DMS114 treated with DMSO at 0.1 percent for 48 hours (cell line): ENCODE data around the gene LTBR.
"Not testable (repeated sequence)": the region's sequence is repeated elsewhere in the genome, so short reads cannot be mapped to it uniquely, and the experiment has no call there.

Experiments
- DNase-seq: peaks from one replicate; lab custom pipeline; 2025; ENCODE audit not compliant: unreplicated experiment; lab: John Stamatoyannopoulos, UW

The LTBR gene

DNA sequence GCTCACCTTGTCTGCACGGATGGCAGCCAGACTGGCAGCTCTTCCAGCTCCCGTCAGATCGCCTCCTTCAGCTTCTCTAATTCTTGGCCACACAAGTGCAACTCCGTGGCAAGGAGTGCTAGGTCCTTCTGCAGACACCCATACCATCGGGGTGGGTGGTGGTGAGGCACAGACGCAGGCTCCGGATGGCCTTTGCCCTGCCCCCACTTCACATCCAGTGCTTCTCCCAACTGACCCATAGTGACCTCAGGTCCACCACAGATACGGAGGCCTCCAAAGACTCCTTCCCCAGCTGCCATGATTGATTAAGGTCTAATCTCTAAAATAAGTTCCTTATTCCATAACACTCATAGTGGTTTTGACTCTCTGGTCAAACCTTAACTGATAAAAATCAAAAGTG is 40.9 kb downstream of the LTBR start:
- DNase-seq = no peak

DNA sequence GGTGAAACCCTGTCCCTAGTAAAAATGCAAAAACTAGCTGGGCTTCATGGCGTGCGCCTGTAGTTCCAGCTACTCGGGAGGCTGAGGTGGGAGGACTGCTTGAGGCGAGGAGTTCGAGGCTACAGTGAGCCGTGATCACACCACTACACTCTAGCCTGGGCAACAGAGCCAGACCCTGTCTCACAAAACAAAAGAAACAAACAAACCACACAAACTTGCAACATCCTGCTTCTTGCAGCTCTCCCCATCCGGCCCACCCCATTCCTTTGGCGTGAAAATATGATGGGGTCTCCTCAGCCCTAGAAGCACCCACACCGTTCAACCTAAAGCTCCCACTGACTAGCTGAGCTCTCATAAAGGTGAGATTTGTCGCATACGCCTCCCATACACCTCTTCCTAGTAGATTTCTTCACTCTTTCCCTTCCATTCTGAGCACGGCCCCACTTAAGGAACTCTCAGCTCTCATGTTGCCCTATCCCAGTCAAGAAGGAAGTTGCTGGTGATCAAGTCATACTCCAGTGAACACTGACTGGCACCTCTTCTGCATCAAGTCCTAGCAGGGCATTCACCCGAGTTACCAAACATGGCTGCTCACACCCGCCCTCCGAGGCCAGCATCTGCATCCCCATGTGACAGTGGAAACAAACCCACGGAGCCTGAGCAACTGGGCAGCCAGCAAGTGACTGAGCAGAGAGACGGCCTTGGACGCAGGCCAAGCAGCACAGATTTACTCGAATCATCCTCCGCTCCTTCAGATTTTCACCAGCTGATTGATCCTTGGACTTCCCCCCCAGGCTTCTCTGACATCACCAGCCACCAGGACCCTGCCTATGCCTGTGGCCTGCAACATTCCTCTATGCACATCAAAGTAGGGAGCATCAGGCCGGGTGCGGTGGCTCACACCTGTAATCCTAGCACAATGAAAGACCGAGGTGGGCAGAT is 41.9 kb downstream of the LTBR start:
- no peak for DNase-seq

DNA sequence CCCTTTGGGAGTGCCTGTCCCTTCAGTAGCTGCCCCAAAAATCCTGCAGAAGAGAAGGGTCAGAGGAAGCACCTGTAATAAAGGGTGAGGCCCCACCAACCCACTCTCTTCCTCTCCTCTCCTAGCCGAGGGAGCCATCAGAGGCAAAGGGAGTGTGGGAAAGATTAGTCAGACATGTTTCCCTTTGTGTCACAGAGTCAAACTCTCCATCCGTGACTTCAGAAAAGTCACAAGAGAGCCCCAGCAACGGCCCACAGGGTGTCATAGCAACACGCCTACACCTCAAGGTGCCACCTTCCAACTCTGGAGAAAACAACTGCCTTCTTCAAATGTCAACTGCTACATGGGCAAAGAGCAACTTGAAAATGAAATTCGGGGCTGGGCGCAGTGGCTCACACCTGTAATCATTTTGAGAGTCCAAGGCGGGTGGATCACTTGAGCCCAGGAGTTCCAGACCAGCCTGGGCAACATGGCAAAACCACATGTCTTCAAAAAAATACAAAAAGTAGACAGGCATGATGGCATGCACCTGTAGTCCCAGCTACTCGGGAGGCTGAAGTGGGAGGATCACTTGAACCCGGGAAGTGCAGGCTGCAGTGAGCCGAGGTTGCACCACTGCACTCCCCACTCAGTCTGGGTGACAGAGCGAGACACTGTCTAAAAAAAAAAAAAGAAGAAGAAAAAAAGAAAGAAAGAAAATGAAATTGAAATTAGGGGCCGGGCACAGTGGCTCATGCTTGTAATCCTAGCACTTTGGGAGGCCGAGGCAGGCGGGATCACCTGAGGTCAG is 43.1 kb downstream of the LTBR start:
- DNase-seq = no peak

DNA sequence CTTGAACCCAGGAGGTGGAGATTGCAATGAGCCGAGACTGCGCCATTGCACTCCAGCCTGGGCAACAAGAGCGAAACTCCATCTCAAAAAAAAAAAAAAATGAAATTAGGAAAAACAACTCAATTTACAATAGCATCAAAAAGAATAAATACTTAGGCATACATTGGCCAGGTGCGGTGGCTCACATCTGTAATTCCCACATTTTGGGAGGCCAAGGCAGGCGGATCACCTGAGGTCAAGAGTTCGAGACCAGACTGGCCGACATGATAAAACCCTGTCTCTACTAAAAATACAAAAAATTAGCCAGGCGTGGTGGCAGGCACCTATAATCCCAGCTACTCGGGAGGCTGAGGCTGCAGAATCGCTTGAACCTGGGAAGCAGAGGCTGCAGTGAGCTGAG is 43.8 kb downstream of the LTBR start:
- DNase-seq = not testable (repeated sequence)

DNA sequence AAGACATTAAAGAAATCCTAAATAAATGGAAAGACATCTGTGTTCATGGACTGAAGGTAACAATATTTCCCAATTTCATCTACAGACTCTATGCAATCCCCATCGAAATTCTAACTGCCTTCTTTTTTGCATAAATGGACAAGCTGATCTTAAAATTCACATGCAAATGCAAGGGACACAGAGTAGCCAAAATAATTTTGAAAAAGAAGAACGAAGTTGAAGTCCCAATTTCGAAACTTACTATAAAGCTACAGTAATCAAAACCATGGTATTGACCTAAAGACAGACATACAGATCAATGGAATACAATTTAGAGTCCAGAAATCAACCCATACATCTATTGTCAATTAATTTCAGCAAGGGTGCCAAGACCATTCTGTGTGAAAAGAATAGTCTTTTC is 44.4 kb downstream of the LTBR start:
- no peak for DNase-seq

DNA sequence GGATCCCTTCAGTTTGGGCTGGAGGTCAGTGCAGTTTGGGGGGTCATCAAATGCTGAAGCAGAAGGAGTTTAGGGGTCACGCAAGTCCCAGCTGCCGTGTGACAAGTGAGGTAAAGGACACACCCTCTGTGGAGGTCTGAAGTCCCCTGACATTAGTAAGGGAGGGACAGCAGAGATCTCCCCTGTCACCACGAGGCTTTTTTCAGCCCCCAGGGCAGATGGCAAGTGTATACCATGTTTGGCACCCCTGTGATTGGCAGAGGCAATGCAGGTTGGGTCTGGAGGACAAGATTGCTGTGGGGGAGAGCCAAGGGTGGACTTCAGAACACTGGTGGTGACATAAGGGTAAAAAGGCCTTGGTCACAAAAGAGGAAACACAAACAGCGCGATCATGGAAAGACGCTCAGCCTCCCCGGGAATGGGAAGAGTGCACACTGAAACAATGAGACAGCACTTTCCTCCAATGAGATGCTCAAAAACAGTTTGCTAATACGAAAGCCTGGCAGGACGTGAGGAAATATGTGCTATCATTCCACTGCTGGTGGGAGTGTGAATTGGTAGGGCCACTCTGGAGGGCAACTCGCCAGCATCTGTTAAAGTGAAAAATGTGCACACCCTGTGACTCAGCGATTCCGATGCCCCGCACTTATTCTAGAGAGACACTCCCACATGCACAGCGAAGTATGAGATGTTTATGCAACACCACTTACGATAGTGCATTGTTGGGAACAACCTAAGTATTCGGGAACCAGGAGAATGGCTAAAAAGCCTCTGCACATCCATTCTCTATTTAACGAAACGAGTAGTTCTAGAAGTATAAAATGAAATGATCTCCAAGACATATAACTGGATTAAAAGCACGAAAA is 46.4 kb downstream of the LTBR start:
- no peak for DNase-seq

DNA sequence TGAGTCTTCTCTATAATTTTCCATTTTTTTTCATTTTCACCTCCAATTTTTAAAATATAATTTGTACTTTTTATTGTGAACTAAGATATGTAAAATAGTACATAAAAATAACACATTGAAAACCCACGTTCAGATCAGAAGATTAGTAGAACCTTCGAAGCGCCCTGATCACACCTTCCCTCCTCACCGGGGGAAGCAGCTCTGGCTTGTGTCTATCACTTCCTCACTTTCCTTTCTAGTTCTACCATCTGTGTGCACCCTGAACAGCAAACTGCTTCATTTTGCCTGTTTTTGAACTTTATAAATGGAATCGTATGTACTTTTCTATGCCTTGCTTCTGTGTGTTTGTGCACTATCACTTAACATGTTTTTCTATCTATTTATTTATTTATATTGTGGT is 49.0 kb downstream of the LTBR start:
- DNase-seq = no peak

DNA sequence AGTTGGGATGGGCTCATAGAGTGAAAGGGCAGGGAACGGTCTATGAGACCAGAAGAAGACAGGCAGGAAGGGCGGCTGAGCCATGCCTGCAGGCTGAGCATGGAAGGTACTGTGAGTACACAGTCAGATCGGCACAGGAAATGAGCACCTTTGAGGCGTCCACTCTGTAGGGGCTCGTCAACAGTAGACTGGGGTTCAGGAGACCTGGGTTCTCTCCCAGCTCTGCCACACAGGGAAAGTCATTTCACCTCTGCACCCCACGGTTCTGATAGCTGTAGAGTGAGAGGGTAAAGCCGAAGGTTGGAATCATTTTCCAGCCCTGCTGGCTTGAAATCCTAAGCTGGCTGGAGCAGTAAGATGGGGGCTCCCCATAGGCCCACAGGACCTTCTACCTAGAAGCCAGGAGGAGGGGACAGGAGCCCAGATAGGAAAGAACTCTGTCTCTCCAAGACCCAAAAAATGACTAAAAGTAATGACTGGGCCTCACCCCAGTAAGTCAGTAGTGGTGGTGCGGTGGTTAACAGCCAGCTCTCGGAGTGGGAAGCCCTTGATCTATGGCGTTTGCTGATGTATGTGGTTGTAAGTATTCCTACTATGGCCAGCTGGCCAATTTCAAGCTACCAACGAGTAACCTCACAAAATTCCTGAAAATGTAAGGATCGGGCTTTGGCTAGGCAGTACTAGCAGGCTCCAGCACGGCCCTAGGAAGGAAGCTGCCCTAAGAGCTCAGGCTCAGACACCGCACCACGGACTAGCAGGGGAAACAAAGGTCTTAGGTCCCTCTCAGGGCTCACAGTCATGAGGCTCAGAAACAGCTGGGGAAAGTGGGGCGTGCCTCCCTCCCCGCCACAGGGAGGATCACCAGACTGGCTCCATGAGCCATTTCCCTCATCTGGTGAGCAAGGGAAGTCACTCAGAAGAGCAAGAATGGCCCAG is 50.5 kb downstream of the LTBR start:
- DNase-seq = no peak

DNA sequence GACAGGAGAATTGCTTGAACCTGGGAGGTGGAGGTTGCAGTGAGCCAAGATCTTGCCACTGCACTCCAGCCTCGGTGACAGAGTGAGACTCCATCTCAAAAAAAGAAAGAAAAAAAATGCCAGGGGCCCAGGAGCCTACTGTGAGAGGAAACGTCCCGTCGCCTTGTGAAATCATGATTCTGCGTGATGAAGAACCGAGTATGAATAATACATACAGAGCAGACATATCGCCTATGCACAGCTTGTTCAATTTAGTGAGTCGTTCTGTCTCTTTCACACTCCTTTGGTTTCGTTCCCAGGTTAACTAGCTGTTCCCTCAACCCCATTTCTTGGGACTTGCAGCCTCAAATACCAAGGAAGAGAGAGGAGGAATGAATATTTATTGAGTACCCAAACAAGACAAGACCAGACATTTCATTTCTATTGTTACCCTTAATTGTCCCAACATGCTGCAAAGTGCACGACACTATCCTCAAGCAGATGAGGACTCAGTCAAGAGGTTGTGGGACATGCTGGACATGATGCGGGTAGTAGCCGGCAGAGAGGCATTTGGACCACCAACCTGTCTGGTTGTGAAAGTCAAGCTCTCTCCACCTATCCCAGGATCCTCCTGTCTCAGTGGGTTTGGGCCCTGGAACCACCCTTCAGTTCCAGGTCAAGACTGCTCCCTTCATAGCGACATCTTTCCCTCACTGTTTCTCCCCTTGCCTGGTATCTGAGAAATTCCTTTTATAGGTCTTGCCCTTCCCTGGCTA is 52.2 kb downstream of the LTBR start:
- DNase-seq = no peak

DNA sequence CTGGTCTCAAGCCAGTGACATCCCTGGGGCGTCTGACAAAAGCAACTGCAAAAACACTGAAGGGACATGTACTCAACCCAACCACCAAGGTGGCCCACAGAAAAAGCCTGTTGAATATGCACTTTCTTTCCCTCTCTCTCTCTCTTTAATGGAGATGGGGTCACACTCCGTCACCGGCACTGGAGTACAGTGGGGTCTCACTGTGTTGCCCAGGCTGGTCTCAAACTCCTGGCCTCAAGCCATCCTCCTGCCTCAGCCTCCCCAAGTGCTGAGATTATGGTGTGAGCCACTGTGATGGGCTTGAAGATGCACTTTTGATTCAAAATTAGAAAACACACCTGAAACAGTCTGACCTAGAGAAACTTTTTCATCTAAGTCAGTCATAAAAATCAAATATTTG is 53.6 kb downstream of the LTBR start:
- DNase-seq = no peak

DNA sequence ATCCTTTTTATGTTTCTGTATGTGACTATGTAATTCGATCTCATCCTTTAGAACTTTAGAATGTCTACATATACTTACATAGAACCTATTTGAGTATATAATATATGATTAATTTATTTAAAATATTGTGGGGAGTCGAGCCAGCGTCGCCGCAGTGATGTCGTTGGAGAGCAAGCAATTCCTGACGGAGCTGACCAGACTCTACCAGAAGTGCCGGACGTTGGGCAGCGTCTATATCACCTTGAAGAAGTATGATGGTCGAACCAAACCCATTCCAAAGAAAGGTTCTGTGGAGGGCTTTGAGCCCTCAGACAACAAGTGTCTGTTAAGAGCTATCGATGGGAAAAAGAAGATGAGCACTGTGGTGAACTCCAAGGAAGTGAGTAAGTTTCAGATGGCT is 54.4 kb downstream of the LTBR start:
- DNase-seq = no peak

DNA sequence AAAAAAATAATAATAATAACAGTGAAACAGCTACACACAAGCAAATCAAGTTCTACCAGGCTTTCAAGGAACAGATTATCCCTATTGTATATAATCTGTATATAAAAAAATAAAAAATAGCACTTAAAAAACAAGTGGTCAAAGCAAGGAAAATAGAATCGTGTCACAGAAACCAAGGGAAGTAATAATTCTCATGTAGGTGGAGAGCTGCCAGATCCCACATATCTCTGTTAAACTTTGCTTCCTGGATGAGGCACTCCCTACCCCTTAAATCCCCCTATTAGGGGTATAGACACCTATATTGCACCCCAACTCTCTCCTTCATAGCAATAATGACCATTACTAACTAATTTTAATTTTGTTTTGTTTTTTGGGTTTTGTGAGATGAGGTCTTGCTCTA is 56.4 kb downstream of the LTBR start:
- DNase-seq = no peak
